HG03442 (cell line): ENCODE results near the gene MACROH2A1.
A peak's percentile ranks its signal among the peaks of the same experiment; 100 is the strongest.

Experiments used
- ATAC-seq: cut with Tn5 transposase; IDR thresholded peaks from one replicate; pipeline ENCODE4 v1.9.1; 2021; ENCODE audit warnings: mild to moderate bottlenecking, moderate library complexity; ENCODE audit not compliant: unreplicated experiment

MACROH2A1 gene

GRCh38 chr5:135398160-135398854, 724 bp downstream of the MACROH2A1 start:
- ATAC-seq: peak; percentile 29

- ATAC-seq: no peak
Measured at GRCh38 chr5:135397084-135397483, 1.9 kb downstream of the MACROH2A1 start.

- no peak for ATAC-seq
Measured at GRCh38 chr5:135396459-135397055, 2.5 kb downstream of the MACROH2A1 start.

- ATAC-seq: no peak
Measured at GRCh38 chr5:135395866-135396265, 3.2 kb downstream of the MACROH2A1 start.

- ATAC-seq: no peak
Measured at GRCh38 chr5:135395451-135395850, 3.6 kb downstream of the MACROH2A1 start.

- no peak for ATAC-seq
Measured at GRCh38 chr5:135394095-135394494, 4.9 kb downstream of the MACROH2A1 start.

GRCh38 chr5:135393691-135394090, 5.3 kb downstream of the MACROH2A1 start:
- ATAC-seq: no peak

GRCh38 chr5:135393229-135393628, 5.8 kb downstream of the MACROH2A1 start:
- ATAC-seq: no peak

- ATAC-seq: peak; percentile 46
Measured at GRCh38 chr5:135392256-135392655, 6.8 kb downstream of the MACROH2A1 start.

GRCh38 chr5:135391869-135392255, 7.2 kb downstream of the MACROH2A1 start:
- ATAC-seq: no peak

GRCh38 chr5:135391116-135391868, 7.7 kb downstream of the MACROH2A1 start:
- no peak for ATAC-seq

GRCh38 chr5:135388860-135389435, 10.1 kb downstream of the MACROH2A1 start:
- no peak for ATAC-seq

GRCh38 chr5:135387629-135387960, 11.4 kb downstream of the MACROH2A1 start:
- no peak for ATAC-seq

GRCh38 chr5:135386886-135387628, 12.0 kb downstream of the MACROH2A1 start:
- no peak for ATAC-seq

- ATAC-seq: no peak
Measured at GRCh38 chr5:135386096-135386495, 12.9 kb downstream of the MACROH2A1 start.

GRCh38 chr5:135385576-135385975, 13.5 kb downstream of the MACROH2A1 start:
- ATAC-seq: no peak

GRCh38 chr5:135384898-135385297, 14.1 kb downstream of the MACROH2A1 start:
- ATAC-seq: no peak

GRCh38 chr5:135383803-135384495, 15.1 kb downstream of the MACROH2A1 start:
- no peak for ATAC-seq

- no peak for ATAC-seq
Measured at GRCh38 chr5:135382981-135383380, 16.1 kb downstream of the MACROH2A1 start.

GRCh38 chr5:135382106-135382790, 16.8 kb downstream of the MACROH2A1 start:
- ATAC-seq: no peak
